Bronchial epithelial cell (primary cell): ENCODE measurements around the gene PLRG1. TPM values are rescaled to one million over a fixed set of nuclear protein-coding genes. Genes with fewer than 3 reads are reported as not detected.

Experiments
- DNase-seq: peaks from one replicate; pipeline ENCODE4 v3.0.0-alpha.2; 2010; ENCODE audit warnings: low read depth
- FAIRE-seq: peaks from 2 replicates; lab custom pipeline; 2011; peaks lifted over from hg19 to GRCh38; lab: Jason Lieb, UNC
- H3K27me3 ChIP-seq: 2 replicates; pipeline ENCODE4 v1.5.1; 2011; ENCODE audit warnings: low read length; ENCODE audit not compliant: control insufficient read depth, insufficient read depth
- H3K36me3 ChIP-seq: 2 replicates; pipeline ENCODE4 v1.5.1; 2011; ENCODE audit warnings: low read length; ENCODE audit not compliant: control insufficient read depth, insufficient read depth
- H3K4me3 ChIP-seq: 2 replicates; pipeline ENCODE4 v1.5.1; 2011; ENCODE audit warnings: mild to moderate bottlenecking, low read depth, low read length, control low read depth
- total RNA-seq: library from RNA; depleted of rRNA; stranded (reverse); fragments of >200 nt; gene quantifications from 2 replicates; pipeline ENCODE4 v1.2.1, GENCODE V29; 2014
- TF ChIP-seq, protein P1 (sequence below): IDR thresholded peaks from 2 replicates; pipeline ENCODE4 v1.5.1; 2011; ENCODE audit warnings: mild to moderate bottlenecking, moderate library complexity, low read length, control low read depth, inconsistent platforms; ENCODE audit not compliant: insufficient read depth, severe bottlenecking

Gene PLRG1
- total RNA-seq, 1 donor from 2014 or later = 106 TPM

DNA sequence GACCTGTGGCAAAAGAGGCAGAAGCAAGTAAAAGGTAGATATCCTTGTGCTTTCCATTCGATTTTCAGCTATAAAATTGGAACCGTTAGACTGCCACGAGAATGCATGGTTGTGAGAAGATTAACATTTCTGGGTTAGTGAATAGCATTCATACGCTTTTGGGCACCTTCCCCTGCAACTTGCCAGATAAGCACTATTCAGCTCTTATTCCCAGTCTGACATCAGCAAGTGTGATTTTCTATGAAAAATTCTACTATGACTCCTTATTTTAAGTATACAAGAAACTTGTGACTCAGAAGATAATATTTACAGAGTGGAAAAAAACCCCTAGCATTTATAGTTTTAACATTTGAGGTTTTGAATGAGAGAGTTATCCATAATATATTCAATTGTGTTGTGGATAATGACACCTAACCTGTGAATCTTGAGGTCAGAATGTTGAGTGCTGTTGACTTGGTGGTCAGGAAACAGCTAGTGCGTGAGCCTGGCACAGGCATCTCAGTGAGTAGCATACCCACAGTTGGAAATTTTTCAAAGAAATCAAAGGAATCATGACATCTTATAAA, 16.5 kb upstream of the PLRG1 start:
- H3K36me3 ChIP-seq = no peaks in the 10 kb centered on the region
- H3K4me3 ChIP-seq = no peak overlapping the region
- H3K27me3 ChIP-seq = no peaks in the 10 kb centered on the region
- DNase-seq (peak; percentile 37), FAIRE-seq (no peak)
- TF ChIP-seq, protein P1, sequence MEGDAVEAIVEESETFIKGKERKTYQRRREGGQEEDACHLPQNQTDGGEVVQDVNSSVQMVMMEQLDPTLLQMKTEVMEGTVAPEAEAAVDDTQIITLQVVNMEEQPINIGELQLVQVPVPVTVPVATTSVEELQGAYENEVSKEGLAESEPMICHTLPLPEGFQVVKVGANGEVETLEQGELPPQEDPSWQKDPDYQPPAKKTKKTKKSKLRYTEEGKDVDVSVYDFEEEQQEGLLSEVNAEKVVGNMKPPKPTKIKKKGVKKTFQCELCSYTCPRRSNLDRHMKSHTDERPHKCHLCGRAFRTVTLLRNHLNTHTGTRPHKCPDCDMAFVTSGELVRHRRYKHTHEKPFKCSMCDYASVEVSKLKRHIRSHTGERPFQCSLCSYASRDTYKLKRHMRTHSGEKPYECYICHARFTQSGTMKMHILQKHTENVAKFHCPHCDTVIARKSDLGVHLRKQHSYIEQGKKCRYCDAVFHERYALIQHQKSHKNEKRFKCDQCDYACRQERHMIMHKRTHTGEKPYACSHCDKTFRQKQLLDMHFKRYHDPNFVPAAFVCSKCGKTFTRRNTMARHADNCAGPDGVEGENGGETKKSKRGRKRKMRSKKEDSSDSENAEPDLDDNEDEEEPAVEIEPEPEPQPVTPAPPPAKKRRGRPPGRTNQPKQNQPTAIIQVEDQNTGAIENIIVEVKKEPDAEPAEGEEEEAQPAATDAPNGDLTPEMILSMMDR = no peak

DNA sequence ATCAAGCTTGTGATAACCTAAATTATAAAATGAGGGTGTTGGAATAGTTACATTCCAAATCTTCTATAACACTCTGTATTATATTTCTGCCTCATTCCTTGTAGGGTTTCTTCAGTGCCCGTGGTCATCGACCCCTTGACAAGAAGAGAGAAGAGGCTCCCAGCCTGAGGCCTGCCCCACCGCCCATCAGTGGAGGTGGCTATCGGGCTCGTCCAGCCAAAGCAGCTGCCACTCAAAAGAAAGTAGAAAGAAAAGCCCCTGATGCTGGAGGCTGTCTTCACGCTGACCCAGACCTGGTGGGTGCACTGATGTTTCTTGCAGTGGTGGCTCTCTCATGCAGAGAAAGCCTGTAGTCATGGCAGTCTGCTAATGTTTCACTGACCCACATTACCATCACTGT, 15.5 kb upstream of the PLRG1 start:
- no peaks in the 10 kb centered on the region for H3K27me3 ChIP-seq
- TF ChIP-seq, protein P1 = no peak
- no peak for FAIRE-seq
- H3K36me3 ChIP-seq = no peaks in the 10 kb centered on the region
- no peak for DNase-seq
- no peak overlapping the region for H3K4me3 ChIP-seq

DNA sequence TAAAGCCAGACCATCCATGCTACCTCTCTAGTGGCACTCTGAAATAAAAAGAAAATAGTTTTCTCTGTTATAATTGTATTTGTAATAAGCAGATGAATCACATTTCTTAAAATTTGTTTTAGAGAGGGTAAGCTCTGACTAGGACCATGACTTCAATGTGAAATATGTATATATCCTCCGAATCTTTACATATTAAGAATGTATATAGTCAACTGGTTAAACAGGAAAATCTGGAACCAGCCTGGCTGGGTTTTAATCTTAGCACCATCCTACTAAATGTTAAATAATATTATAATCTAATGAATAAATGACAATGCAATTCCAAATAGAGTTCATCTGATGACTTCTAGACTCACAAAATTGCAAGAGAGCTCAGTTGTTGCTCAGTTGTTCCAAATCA, 14.1 kb upstream of the PLRG1 start:
- no peak overlapping the region for H3K4me3 ChIP-seq
- TF ChIP-seq, protein P1 = no peak
- no peaks in the 10 kb centered on the region for H3K27me3 ChIP-seq
- FAIRE-seq (no peak), DNase-seq (peak; percentile 75)
- H3K36me3 ChIP-seq = no peaks in the 10 kb centered on the region

DNA sequence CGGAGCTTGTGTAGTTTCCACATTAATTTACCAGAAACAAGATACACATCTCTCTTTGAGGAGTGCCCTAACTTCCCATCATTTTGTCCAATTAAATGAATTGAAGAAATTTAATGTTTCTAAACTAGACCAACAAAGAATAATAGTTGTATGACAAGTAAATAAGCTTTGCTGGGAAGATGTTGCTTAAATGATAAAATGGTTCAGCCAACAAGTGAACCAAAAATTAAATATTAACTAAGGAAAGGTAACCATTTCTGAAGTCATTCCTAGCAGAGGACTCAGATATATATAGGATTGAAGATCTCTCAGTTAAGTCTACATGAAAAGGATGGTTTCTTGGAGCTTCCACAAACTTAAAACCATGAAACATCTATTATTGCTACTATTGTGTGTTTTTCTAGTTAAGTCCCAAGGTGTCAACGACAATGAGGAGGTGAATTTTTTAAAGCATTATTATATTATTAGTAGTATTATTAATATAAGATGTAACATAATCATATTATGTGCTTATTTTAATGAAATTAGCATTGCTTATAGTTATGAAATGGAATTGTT, 12.6 kb upstream of the PLRG1 start, which contains the start of gene FGB:
Gene FGB, plus strand, starts transcription at position 315 of the 558 bp plus-strand sequence. Its CDS starts 8 bp downstream, at position 323.
- FAIRE-seq (no peak), DNase-seq (no peak)
- TF ChIP-seq, protein P1 = no peak
- Histone ChIP-seq H3K27me3 (no peaks in the 10 kb centered on the region), H3K4me3 (no peak within 1 kb of the TSS), H3K36me3 (no peaks in the 10 kb centered on the region)

DNA sequence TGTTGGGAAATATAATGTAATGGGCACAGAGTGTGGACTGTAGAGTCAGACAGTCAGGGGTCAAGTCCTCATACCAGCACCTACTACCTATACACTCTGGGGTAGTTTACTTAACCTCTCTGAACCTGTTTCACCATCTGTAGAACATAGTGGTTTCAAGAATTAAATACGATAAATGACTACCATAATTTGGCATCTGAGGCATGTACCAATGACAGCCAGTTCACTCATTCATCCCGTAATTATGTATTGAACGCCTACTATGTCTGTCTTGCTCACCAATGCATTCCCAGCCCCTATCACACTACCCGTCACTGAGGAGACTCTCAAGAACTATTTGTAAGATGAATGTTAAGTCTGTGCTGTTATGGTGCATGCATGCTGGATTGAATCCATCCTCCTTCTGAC, 10.6 kb upstream of the PLRG1 start:
- Histone ChIP-seq H3K4me3 (no peak overlapping the region), H3K27me3 (no peaks in the 10 kb centered on the region), H3K36me3 (no peaks in the 10 kb centered on the region)
- TF ChIP-seq, protein P1 = no peak
- FAIRE-seq = no peak
- DNase-seq = peak; percentile 84
